ENCODE data around the gene CYP2F1.
"Not testable (repeated sequence)": the region's sequence is repeated elsewhere in the genome, so short reads cannot be mapped to it uniquely, and the experiment has no call there.

The CYP2F1 gene, protein sequence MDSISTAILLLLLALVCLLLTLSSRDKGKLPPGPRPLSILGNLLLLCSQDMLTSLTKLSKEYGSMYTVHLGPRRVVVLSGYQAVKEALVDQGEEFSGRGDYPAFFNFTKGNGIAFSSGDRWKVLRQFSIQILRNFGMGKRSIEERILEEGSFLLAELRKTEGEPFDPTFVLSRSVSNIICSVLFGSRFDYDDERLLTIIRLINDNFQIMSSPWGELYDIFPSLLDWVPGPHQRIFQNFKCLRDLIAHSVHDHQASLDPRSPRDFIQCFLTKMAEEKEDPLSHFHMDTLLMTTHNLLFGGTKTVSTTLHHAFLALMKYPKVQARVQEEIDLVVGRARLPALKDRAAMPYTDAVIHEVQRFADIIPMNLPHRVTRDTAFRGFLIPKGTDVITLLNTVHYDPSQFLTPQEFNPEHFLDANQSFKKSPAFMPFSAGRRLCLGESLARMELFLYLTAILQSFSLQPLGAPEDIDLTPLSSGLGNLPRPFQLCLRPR
- 0 to 0.29 (median 0.06) reads per million in 4 experiments for total RNA-seq

DNA sequence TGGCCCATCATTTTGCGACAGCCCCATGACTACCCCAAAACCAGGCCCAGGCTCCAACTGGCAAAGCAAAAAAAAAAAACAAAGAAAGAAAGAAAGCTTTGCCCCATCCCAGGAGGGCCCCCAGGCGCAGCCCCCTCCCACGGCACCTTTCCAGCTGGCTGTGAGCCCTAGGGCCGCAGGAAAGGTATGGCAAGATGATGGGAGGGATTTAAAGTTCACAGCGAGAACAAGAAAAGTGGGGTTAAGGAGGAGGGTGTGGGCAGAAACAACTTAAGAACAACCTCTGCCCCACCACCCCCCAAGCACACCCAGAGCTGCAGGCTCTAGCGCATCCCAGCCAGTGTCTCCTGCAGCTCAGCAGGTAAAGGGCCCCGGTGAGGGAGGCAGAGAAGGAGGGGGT lies at the start of gene CYP2F1:
Gene CYP2F1, plus strand, starts transcription at position 301 of the 400 bp plus-strand sequence. CDS start 1,757 bp downstream, outside the sequence.
- no peak for DNase-seq

DNA sequence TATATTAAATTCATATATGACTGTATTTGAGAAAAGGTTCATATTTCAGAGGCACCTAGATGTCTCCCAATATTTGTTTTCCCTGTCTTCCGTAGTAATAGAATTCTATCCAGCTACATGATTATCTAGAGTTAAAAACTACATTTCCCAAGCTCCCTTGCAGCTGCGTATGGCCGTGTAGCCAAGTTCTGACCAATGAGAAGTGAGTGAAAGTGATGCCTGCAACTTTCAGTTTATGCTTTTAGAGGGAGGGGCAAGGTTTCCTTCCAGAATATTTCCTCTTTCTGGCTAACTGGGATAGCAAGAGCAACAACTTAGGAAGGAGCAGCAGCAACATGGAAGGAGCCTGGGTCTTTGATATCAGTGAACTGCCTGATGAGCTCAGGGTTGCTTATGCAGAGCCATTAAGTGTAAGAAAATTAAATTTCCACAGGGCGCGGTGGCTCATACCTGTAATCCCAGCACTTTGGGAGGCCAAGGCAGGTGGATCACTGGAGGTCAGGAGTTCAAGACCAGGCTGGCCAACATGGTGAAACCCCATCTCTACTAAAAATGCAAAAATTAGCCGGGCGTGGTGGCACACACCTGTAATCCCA lies 49.2 kb upstream of the CYP2F1 start:
- DNase-seq, result no peak

DNA sequence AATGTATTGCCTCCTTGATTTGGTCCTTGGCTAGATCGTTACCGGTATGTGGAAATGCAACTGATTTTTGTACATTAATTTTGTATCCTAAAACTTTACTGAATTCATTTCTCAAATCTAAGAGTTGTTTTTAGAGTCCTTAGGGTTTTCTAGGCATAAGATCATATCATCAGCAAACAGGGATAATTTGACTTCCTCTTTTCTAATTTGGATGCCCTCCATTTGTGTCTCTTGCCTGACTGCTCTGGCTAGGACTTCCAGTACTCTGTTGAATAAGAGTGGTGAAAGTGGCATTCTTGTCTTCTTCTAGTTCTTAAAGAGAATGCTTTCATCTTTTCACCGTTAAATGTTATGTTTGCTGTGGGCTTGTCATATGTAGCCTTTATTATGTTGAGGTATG lies 37.9 kb upstream of the CYP2F1 start:
- DNase-seq, result no peak

GRCh38 chr19:41083516-41083915 lies 30.7 kb upstream of the CYP2F1 start:
- DNase-seq, result no peak

- DNase-seq, result no peak
Observed at GRCh38 chr19:41085748-41086415, 28.4 kb upstream of the CYP2F1 start.

DNA sequence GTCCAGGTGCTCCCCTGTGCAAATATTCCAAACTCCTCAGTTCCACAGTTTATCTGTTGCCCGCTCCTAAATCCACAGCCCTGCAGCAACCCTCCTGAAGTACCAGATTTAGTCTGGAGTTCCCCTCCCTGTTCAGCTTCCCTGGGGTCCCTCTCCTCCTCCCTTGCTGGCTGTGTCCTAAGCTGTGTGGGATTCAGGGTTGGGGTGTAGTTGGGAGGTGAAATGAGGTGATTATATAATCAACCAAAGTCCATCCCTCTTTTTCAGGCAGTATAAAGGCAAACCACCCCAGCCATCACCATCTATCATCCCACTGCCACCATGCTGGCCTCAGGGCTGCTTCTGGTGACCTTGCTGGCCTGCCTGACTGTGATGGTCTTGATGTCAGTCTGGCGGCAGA lies 26.1 kb upstream of the CYP2F1 start, which contains the start of gene CYP2A13:
Gene CYP2A13, plus strand, starts transcription at position 301 of the 400 bp plus-strand sequence. Its CDS starts 21 bp downstream, at position 322.
- DNase-seq, result no peak

- no peak for DNase-seq
Observed at GRCh38 chr19:41089959-41090358, 24.3 kb upstream of the CYP2F1 start.

GRCh38 chr19:41095703-41096102 lies 18.5 kb upstream of the CYP2F1 start:
- DNase-seq, result no peak

DNA sequence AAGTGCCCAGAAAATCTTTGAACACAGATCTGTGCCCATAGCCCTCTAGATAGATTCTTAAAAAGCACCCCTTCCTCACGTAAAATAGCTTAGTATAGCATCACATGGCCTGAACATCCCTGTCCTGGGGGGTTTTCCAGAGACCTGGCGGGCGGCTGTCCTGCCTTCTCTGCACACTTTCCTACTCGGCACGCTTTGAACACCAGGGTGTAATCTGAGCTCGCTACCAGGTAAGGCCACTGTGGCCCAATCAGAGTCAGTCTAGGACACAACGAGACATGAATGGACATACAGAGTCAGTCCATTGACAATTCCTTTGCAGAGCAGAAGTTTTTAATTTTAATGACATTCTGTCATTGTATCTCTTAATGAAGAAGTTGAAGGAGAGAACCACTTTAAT lies 17.9 kb upstream of the CYP2F1 start:
- no peak for DNase-seq

GRCh38 chr19:41097302-41097701 lies 16.9 kb upstream of the CYP2F1 start:
- DNase-seq, result no peak

DNA sequence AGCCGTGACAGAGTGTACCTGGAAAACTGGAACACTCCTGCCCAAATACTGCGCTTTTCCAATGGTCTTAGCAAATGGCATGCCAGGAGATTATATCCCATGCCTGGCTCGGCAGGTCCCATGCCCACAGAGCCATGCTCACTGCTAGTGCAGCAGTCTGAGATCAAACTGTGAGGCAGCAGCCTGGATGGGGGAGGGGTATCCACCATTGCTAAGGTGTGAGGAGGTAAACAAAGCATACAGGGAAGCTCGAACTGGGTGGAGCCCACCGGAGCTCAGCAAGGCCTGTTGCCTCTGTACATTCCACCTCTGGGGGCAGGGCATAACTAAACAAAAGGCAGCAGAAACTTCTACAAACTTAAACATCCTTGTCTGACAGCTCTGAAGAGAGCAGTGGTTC lies 15.5 kb upstream of the CYP2F1 start:
- no peak for DNase-seq

GRCh38 chr19:41102210-41102609 lies 12.0 kb upstream of the CYP2F1 start:
- DNase-seq, result not testable (repeated sequence)

GRCh38 chr19:41106177-41106576 lies 8.1 kb upstream of the CYP2F1 start:
- no peak for DNase-seq

- no peak for DNase-seq
Observed at GRCh38 chr19:41111296-41111695, 2.9 kb upstream of the CYP2F1 start.

DNA sequence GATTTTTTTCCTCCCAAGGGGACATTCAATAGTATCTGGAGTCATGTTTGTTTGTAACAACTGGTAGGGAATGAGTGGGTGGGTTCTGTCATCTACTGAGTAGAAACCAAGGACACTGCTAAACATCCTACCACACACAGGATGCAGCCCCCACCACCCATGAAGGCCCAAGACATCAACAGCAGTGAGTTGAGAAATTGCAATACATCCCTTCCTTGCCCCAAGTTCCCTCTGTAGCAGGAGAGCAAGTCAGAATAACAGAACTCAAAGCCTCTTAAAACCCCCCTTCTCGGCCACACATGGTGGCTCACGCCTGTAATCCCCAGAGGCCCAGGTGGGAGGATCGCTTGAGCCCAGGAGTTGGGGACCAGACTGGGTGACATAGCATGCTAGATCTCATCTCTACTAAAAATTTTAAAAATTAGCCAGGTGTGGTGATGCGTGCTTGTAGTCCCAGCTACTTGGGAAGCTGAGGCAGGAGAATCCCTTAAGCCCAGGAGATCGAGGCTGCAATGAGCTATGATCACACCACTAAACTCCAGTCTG lies 2.4 kb upstream of the CYP2F1 start:
- no peak for DNase-seq

GRCh38 chr19:41112728-41113290 lies 1.4 kb upstream of the CYP2F1 start:
- DNase-seq, result no peak

GRCh38 chr19:41116261-41116660 lies 2.0 kb downstream of the CYP2F1 start:
- no peak for DNase-seq

DNA sequence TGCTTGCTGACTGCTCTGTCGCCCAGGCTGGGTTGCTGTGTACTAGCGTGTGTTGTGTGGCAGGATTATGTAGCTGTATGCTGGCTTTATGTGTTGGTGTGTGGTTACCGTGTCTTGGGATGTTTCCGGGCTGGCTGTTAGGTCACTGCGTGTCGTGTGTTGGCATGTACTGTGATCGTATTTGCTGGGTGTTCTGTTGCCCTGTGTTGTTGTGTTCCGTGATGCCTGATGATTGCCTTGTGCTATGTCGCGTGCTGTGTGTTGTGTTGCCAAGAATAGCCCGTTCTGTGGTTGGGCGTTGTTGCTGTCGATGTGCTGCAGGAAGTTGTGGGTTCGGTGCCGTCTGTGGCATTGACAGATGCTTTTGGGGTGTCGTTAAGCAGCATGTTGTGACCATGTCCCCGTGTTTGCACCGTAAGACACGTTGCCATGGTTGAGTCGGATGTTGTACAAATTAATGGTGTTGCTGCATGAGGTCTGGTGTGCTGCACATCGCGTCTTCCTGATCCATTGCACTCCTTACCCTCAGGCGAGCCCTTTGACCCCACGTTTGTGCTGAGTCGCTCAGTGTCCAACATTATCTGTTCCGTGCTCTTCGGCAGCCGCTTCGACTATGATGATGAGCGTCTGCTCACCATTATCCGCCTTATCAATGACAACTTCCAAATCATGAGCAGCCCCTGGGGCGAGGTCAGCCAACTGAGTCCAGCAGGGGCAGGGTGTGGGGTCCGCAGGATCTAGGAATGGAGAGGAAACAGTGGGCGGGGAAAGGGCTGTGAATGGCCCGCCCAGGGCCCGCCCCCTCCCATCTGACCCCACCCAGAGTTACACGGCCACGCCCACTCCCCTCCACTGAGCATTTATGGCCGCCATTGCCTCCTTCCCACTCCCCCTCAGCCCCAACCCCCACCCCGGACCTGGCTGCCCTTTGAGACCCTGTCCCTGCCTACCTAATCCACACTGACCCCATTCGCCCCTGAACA lies 7.0 kb downstream of the CYP2F1 start:
- DNase-seq, result peak; percentile 47

DNA sequence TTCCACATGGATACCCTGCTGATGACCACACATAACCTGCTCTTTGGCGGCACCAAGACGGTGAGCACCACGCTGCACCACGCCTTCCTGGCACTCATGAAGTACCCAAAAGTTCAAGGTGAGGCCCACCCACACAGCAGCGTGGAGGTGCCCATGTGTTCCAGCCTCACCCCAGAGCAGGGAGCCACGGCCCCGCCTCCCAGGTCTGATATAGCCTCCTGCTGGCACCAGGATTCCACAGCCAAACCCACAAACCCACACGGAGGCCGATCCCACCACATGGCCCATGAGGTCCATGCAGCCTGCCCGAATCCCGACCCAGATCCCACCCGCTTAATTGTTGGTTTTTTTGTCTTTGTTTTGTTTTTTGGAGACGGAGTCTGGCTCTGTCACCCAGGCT lies 8.6 kb downstream of the CYP2F1 start:
- not testable (repeated sequence) for DNase-seq

GRCh38 chr19:41123716-41124294 lies 9.6 kb downstream of the CYP2F1 start:
- DNase-seq, result no peak

GRCh38 chr19:41126765-41127203 lies 12.6 kb downstream of the CYP2F1 start:
- peak; percentile 41 for DNase-seq

All from effector CD8-positive, alpha-beta T cell (primary cell).